GM12874 (cell line): ENCODE measurements around the gene FAAP100.

Source experiments
- TF ChIP-seq, protein P1 (sequence below): IDR thresholded peaks from 2 replicates; pipeline ENCODE4 v1.5.1; 2011; ENCODE audit warnings: low read depth, mild to moderate bottlenecking, control low read depth, low read length, moderate library complexity; ENCODE audit not compliant: insufficient read depth

Gene FAAP100

DNA sequence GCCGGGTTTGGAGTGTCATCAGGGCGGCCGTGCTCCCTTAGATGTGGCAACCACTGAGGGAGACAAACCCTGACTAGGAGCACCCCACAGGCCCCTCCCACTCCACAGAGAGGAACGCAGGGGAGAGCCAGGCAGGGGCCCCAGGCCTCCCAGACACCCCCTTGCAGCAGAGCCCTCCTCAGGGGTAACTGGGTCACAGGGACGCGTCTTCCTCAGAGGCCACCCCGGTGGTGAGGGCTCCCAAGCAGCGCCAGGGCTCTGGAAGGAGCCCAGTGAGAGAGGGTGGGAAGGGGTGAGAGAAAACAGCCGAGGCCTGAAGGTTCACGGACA, 12.6 kb downstream of the FAAP100 start:
- TF ChIP-seq, protein P1, sequence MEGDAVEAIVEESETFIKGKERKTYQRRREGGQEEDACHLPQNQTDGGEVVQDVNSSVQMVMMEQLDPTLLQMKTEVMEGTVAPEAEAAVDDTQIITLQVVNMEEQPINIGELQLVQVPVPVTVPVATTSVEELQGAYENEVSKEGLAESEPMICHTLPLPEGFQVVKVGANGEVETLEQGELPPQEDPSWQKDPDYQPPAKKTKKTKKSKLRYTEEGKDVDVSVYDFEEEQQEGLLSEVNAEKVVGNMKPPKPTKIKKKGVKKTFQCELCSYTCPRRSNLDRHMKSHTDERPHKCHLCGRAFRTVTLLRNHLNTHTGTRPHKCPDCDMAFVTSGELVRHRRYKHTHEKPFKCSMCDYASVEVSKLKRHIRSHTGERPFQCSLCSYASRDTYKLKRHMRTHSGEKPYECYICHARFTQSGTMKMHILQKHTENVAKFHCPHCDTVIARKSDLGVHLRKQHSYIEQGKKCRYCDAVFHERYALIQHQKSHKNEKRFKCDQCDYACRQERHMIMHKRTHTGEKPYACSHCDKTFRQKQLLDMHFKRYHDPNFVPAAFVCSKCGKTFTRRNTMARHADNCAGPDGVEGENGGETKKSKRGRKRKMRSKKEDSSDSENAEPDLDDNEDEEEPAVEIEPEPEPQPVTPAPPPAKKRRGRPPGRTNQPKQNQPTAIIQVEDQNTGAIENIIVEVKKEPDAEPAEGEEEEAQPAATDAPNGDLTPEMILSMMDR: no peak

DNA sequence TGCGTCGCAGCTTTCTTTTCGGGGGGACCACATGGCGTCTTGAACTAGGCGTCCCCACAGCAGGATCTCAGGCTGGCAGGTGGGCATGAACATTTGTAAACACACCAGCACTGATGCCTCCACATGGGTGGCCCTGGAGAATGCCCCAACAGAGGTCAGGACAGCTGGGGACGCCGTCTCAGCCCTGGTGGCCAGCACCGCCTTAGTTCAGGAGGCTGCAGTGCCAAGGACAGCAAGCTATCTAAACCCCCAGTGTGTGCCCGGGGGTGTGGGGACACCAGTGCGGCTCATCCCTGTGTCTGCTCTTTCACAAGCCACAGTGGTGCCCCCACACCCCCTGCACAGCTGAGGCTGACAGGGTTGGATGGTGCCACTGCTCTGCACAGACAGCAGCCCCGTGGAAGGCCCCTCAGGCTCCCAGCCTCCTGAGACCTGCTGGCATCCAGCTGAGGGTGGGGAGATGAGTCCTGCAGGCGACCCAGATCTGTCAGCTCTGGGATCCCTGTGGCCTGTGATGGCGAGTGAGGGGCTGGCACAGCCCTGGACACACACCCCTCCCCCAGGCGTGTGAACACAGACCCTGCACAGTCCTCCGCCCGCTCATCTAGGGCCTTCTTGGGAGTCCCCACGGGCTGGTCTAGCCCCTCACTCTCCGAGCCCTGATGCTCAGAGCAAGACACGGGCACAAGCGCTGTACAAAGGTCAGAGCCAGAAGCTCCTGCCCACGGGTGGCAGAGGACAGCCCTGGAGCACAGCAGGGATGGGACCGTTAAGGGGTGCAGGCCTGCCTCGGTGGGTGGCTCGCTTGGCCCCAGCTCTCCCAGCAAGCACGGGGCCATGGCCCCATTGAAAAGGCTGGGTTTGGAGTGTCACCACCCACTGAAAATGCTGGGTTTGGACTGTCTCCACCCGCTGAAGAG, 13.2 kb downstream of the FAAP100 start:
- TF ChIP-seq, protein P1: no peak

DNA sequence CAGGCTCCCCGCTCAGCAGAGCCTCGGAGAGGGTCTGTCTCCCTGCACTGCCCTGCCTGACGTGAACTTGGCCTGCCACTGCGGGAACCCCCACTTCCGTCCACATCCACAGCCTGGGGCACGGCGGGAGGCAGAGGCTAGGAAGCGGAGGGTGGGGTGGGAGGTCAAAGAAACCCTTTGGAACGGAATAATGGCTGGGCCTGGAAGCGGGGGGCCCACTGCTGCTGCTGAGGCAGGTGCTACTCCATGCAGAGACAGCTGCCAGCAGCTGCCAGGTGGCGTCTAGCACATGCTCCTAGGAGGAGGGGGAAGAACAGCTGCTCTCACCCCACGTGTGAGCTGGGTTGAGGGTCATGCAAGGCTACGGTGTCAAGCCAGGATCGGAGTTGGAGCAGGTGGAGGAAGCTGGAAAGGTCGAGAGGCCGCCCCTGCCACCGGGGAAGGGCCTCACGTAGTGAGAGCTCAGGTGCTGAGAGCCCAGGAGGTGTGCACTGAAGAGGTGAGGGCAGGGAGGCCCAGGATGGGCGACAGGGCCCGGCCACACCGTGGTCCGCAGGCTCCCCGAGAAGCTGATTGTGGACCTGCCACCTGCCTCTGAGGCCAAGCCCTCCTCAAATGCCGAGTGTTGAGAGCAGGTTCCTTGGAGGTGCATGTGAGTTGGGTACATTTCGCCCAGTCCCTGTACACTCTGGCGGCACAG, 14.1 kb downstream of the FAAP100 start:
- TF ChIP-seq, protein P1: no peak

DNA sequence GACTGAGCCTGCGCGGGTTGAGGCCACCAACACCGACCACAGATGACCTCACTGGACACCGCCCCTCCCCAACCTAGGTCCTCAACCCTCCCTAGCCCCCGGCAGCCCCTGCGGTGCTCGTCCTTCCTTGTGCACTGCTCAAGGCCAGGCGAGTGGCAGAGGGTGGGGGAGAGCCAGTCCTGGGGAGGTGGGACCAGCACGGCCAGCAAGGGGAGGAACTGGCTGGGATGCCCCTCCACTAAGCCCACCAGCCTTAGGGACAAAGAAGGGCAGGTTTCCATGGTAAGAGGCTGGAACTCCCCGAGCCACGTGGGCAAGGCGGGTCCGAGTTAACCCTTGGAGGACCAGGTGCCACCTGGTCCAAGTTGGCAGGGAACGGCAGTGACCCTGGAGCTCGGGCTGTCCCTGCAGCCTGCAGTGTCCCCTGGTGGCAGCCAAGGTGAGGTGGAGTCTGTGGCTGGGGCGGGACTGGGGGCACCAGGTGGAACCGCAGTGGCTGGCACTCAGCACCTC, 14.8 kb downstream of the FAAP100 start:
- TF ChIP-seq, protein P1: peak; percentile 76

DNA sequence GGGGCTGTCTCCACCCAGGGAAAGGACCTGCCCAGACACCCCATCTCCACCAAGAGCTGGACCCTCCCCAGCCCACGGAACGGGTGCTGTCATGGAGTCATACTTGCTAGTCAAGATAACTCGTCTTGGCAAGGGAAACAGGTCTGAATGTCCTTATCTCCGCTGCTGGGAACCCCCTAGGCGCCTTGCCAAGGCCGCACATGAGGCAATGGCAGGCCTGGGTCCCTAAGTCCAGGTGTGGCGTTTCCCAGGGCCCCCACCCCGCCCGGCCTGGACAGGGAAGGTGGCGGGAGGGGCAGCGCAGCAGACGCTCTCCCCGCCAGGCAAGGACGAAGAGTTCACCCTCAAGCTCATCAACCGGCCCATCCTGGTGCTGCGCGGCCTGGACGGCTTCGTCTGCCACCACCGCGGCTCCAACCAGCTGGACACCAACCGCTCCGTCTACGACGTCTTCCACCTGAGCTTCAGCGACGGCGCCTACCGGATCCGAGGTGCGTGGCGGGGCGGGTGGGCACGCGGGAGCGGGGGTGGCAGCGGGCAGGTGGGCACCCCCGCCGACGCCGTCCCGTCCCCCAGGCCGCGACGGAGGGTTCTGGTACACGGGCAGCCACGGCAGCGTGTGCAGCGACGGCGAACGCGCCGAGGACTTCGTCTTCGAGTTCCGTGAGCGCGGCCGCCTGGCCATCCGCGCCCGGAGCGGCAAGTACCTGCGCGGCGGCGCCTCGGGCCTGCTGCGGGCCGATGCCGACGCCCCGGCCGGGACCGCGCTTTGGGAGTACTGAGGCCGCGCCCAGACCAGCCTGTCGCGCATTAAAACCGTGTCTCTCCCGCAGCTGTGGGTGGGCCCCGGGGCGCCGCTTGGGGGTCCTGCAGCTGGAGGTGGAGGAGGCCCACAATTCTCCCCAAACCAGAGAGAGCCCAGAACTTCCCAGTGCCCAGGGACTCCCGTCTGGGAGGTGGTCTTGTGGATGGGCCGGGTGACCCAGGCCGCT, 15.6 kb downstream of the FAAP100 start:
- TF ChIP-seq, protein P1: no peak

DNA sequence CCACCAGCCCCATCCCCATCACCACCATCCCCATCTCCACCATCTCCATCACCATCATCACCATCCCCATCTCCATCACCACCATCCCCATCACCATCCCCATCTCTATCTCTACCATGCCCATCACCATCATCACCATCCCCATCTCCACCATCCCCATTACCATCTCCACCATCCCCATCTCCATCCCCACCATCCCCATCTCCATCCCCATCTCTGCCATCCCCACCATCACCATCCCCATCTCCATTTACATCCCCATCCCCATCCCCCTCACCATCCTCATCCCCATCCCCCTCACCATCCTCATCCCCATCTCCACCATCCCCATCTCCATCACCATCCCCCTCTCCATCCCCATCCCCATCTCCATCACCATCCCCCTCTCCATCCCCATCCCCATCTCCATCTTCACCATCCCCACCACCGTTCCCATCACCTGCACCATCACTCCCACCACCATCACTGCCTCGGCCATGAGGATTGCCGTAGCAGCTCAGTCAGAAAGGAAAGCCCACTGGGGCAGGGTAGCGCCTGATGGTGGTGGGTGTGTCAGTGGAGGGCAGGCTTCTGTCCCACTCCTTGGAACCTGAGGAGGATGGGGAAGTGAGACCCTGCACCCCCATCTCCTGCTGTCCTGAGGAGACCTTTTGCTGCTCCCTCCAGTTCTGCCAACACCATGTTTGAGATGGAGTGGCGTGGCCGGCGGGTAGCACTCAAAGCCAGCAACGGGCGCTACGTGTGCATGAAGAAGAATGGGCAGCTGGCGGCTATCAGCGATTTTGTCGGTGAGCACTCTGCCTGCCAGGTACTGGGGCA, 16.5 kb downstream of the FAAP100 start:
- TF ChIP-seq, protein P1: no peak
